ENCODE results near the gene FBL.

DNA sequence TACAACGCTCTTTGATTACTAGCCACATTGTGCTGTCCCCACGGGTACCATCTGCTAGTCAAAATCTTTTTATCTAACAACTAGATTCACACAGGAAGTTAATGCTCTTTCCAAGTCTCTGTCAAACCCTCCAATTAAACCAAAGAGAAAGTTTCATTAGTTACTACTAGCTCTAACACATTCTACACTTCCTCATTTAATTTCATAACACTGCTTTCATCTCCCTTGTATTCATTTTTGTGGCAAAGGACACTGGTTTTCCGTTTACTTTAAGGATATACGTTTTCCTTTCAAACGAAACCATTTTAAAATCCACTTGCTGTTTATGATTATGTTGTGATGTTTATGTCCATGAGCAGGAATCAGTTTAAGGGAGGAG lies 17.5 kb downstream of the FBL start:
- TF ChIP-seq, protein P1, sequence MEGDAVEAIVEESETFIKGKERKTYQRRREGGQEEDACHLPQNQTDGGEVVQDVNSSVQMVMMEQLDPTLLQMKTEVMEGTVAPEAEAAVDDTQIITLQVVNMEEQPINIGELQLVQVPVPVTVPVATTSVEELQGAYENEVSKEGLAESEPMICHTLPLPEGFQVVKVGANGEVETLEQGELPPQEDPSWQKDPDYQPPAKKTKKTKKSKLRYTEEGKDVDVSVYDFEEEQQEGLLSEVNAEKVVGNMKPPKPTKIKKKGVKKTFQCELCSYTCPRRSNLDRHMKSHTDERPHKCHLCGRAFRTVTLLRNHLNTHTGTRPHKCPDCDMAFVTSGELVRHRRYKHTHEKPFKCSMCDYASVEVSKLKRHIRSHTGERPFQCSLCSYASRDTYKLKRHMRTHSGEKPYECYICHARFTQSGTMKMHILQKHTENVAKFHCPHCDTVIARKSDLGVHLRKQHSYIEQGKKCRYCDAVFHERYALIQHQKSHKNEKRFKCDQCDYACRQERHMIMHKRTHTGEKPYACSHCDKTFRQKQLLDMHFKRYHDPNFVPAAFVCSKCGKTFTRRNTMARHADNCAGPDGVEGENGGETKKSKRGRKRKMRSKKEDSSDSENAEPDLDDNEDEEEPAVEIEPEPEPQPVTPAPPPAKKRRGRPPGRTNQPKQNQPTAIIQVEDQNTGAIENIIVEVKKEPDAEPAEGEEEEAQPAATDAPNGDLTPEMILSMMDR (IDR thresholded peaks at IDR 0.05; ENCODE audit: control extremely low read depth in 1 of 3, insufficient read depth in 1 of 3, low read depth in 1 of 3, low read length in 3 of 3): no peak
- TF ChIP-seq POLR2AphosphoS5 (IDR thresholded peaks at IDR 0.05; ENCODE audit: low read depth, low read length) (no peak), EZH2 (IDR thresholded peaks at IDR 0.05; ENCODE audit: low read depth, low read length, severe bottlenecking) (no peak), YY1 (IDR thresholded peaks at IDR 0.05; ENCODE audit: low read depth, low read length) (no peak), POU5F1 (IDR thresholded peaks at IDR 0.05; ENCODE audit: low read depth, low read length) (no peak), FOSL1 (IDR thresholded peaks at IDR 0.05; ENCODE audit: insufficient read depth, low read depth, low read length) (no peak), ZNF274 (IDR thresholded peaks at IDR 0.05; ENCODE audit: borderline replicate concordance, extremely low read depth, low read length) (no peak), JUN (IDR thresholded peaks at IDR 0.05; ENCODE audit: low read depth, low read length) (no peak), ASH2L (IDR thresholded peaks at IDR 0.05; ENCODE audit: low read length) (no peak)
